SIG-M5 (cell line): ENCODE measurements around the gene ZNF267.
"Not testable (repeated sequence)": the region's sequence is repeated elsewhere in the genome, so short reads cannot be mapped to it uniquely, and the experiment has no call there.

ENCODE experiments used
- DNase-seq: peaks from one replicate; lab custom pipeline; 2025; lab: John Stamatoyannopoulos, UW

The ZNF267 gene

DNA sequence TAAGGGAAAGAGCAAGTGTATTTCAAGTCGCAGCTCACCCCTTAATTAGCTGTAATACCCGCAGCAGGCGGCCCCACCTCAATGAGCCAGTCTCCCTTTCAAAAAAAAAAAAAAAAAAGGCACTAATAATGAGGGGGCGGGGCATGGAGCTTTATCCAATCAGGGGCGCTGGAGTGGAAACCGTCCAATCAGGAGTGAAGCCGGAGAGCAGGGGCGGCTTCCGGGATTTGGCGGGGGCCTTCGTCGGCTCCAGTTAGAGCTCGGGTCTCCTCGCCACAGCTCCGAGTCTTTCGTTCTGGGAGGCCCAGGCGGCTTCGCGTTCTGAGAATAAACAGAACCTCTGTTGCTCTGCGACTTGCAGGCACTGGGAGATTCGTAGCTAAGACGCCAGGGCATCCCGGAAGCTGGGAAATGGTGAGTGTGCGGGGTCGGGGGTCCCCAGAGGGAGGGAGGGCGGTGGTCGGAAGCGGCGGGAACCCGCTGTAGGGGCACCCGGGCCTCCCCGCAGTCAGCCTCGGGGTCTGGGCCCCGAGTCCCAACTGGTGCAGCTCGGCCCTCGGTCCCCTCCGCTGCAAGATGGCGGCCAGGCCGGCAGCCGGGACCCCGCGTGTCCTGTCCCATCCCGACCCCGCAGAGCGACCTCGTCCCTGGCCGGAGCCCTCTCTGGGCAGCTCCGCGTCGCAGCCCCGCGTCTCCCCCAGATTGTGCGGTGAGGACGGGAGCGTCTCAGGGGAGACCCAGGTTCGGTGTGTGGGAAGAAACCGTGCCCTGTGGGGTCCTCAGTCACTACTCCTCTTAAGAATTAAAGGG lies at the start of gene ZNF267:
ZNF267 (plus strand) TSS at position 252 of the 810 bp plus-strand sequence; CDS start at position 412, 160 bp downstream.
- DNase-seq: no peak

DNA sequence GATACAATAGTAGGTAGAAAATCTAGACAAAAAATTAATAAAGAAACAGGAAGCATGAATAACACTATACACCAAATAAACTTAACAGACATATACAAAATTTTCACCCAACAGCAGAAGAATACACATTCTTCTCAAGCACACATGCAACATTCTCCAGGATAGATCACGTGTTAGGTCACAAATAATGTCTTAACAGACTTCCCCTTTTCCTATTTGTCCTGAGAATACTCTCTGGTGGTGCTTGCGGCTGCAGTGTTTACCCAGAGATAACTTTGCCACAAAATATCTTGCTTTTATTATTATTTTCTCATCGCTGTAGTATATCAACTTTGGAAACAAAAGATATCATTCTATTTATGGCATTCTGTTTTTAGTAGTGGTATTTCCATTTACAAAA lies 40.6 kb upstream of the ZNF267 start:
- no peak for DNase-seq

DNA sequence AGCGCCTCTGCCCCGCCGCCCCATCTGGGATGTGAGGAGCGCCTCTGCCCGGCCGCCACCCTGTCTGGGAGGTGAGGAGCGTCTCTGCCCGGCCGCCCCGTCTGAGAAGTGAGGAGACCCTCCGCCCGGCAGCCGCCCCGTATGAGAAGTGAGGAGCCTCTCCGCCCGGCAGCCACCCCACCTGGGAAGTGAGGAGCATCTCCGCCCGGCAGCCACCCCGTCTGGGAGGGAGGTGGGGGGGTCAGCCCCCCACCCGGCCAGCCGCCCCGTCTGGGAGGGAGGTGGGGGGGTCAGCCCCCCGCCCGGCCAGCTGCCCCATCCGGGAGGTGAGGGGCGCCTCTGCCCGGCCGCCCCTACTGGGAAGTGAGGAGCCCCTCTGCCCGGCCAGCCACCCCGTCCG lies 37.2 kb upstream of the ZNF267 start:
- not testable (repeated sequence) for DNase-seq

DNA sequence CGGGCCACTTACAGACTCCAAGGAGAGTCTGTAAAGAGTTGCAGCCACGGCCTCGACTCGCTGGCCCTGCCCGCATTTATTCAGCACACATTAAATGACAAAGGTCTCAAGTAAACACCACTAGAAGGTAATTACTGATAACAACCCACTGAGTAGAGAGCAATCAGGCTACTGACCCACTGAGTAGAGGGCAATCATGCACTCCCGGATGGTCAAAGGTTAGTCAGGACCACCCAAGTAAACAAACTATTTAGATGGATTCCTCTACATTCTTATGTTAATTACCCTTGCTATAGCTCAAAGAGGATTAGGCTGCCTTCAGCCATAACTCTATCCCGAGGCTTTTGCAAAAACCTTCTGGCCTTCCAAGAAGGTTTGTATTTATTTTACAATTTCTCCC lies 30.7 kb upstream of the ZNF267 start:
- DNase-seq: no peak

DNA sequence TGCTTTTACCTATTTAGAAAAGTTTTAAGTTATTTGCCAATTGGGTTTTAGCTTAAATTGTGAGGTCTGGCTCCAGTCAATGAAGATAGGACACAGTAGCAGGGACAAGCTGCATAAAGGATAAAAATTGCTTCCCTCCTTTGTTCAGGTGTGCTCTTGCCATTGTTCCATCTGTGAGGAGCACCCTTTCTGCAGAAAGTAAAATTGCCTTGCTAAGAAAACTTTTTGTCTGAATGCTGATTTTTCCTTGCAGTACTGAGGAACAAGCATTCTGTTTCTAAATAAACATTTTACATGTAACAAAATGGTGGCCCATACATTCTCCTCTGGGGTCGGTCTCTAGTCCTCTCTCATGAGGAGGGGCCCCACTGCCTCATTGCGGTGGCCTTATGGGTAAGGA lies 25.0 kb upstream of the ZNF267 start:
- DNase-seq: not testable (repeated sequence)

DNA sequence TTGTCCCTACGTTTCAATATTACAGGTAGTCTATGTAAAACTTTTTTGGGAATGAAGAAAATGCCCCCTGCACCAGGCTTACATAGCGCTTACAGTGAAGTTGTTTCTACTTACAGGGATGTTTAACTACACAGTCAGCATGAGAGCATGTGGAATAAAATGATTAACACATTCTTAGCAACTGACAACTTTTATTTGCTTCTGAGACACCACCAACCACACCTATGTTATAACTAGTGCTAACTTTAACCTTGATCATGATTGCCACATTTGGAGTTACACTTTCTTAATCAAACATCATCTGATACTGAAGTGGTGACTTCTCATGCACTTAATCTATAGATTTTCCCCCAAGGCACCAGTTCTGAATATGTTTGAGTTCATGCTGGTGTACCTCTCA lies 20.3 kb upstream of the ZNF267 start:
- DNase-seq: no peak

DNA sequence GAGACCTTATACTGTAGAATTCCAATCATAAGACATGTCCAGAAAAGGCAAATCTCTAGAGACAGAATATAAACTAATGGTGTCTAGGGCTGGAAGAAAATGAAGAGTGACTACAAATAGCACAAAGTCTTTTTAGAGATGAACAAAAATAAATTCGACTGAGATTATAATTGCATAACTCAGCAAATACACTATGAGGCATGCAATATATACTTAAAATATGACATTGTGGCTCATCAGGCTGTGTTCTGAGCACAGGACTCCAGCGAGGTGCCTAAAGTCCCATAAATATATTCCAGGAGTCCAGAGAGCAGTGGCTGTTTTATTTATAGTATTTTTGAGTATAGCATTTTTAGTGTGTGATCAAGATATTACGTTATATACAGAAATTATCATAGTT lies 13.1 kb upstream of the ZNF267 start:
- DNase-seq: no peak

DNA sequence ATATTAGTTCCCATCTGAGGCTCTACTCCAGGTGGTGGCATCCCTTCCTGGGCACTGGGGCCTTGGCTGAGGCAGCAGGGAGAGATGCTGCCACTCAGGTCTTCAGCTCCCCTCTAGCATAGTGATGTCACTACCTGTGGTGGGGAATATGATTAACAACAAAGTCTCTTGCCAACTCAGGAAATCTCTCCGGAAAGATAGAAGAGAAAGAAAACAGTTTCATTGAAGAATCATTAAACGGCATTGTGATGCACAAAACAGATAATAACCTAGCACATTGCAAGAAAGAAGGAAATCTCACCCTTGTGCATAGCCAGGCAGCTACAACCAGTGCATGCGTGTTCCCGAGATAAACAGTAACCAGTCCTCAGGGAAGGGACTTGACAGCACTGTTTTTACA lies 12.2 kb upstream of the ZNF267 start:
- DNase-seq: no peak

DNA sequence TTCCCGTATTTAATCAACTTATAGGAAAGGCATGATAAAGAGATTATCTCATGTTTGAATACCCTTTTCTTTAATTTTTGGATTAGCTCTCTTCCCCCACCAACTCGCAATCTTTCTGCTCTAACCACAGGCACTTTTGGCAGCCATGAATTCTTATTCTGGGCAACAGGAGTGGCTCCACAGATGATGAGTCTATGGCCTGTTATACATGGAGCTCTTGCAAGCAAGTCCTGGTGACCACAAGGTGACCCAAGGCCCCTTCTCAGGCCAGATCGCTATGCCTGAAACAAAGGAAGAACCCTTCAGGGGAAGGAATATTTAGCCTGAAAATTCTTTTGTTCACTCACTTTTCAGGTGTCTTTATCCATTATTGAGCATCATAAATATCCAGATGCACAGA lies 10.8 kb upstream of the ZNF267 start:
- no peak for DNase-seq

DNA sequence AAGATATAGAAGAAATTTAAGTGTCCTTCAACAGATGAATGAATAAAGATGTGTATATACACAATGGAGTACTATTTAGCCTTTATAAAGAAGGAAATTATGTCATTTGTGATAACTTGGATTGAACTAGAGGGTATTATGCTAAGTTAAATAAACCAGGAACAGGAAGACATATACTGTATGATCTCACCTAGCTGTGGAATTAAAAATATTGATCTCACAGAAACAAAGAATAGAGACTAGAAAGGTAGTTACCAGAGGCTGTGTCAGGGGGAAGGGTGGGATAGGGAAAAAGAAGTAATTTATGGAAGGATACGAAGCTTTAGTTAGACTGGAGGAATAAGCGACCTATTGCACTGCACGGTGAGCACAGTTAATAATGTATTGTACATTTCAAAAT lies 5.4 kb upstream of the ZNF267 start:
- no peak for DNase-seq

DNA sequence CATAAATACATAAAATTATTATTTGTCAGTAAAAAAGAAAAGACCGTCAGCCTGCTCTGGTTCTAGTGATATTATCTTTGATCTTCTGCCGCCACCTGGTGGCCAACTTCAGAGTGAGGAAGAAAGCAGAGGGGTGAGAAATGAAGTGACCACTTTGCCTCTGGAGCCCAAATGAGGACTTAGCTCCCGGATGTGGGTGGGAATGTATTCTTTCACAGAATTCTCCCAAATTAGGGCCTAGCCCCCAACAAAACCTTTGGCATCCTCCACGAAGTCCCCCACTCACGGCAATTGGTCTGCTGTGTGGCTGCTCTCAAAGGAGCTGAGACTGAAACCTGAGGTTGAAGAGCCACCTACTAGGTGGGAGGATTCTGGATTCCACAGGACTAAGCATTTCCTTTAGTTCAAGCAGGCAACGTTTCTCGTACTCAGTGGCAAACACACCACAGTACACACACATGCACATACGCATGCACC lies 4.9 kb upstream of the ZNF267 start:
- no peak for DNase-seq

DNA sequence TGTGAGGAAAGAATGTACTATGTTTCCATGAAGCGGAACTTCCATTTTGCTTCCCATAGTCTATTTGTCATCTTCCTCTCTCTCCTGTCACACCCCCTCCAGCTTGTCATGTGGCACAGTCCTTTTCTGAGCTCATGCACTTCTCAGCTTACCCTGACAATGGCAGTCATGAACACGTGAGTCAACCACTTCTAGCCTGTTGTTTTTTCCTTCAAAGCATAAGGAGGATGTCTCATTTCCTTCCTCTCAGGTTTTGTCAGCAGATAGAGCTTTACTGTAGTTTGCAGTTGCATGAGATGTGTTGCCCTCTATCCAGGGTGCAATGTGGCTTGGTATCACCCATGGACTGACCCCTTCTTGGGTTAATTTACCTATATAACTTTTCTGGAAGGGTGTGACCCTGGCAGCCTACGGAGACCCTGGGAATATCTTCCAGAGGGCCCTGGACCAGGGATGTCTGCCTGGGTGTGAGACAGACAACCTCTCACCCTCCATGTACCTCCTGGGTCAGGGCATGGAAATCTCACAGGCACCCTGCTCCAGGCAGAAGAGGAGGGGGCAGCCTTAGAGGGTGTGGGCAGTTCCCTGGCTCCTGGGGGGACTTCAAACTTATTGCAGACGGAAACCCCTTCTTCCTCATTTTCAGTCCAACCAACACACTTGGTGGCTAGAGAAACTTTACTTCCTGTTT lies 4.0 kb upstream of the ZNF267 start:
- DNase-seq: peak; percentile 85

DNA sequence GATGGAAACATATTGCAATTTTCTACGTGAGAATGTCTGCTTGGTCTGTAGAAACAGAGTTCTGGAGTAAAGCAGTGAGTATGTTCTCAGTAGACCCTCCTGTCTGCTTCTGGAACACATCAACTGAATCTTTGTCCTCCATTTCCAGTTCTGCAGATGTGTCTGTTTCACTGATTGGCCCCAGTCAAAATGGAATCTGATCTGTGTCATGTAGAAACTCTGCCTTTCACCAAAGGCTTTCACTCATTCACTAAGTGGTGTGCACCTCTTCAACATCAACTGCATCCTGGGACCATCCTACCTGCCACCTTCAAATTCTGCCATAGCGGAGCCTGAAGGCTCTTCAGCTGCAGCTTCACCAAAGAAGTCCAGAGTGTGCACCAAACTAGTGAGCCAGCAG lies 2.8 kb upstream of the ZNF267 start:
- no peak for DNase-seq

DNA sequence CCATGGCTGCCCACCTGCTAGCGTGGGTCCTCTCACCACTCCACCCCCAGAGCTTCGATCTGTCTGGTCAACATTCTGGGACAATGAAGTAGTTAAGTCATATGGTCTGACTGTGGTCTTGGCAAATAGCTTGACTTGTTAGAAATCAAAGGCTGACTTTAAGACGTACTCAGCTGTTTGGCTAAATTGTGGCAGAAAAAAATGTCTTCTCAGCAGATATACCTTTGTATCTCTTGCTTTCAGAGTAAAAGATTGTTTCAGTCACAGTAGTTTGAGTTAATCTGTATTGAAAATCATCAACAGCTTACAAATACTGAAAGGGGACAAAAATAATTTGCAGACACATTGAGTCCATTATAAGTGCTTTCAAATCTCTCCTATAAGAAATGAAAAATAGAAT lies 2.1 kb upstream of the ZNF267 start:
- no peak for DNase-seq

DNA sequence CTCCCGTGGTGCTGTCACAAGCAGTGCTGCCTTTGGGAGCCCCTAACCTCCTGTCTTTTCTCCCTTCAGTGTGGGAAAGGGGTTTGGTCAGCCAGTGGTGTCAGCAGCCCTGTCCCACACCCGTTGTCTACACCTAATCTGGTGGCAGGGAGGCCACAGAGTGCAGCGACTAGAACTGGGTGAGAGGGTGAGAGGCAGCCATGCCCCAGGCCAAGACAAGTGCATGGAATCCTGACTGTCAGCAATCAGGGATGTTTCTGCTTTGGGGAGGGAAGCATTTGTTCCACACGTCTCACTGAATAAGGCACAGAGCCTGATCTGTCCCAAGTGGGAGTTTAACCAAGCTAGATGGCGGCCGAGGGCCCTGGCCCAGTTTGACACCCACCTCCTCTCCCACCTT lies 1.4 kb upstream of the ZNF267 start:
- no peak for DNase-seq

DNA sequence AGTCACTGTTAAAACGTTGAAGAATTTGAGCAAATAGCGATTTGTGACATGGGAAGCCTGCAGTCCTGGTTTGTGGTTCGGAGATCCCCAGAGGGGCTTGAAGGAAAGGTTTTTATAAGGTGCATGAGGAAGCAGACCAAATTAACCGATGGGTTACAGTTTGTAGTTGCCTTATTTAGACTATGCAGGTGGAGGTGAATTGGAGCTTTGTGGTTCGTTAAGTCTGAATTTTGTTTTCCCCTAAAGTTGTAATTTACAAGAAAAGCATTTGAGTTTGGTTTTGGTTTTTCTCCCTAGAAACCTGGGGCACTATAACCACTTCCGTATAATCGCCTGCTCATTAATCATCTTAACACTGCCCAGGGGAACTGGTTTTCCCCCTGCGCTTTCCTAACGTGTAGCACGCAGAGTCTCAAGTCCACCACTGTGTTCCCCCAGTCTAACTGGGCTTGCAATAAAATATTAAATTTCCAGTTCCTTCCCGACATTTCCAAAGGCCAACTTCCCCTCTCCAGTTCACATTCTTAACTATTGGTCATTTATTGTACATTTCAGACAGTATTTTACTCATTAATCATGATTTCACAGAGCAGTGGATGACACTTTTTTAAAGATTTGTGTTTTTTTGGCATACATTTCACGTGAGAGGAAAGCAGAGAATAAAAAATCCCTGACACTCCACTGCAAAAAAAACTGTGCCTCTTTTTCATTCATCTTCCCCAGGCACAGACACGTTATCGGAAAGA lies 932 bp downstream of the ZNF267 start:
- no peak for DNase-seq

DNA sequence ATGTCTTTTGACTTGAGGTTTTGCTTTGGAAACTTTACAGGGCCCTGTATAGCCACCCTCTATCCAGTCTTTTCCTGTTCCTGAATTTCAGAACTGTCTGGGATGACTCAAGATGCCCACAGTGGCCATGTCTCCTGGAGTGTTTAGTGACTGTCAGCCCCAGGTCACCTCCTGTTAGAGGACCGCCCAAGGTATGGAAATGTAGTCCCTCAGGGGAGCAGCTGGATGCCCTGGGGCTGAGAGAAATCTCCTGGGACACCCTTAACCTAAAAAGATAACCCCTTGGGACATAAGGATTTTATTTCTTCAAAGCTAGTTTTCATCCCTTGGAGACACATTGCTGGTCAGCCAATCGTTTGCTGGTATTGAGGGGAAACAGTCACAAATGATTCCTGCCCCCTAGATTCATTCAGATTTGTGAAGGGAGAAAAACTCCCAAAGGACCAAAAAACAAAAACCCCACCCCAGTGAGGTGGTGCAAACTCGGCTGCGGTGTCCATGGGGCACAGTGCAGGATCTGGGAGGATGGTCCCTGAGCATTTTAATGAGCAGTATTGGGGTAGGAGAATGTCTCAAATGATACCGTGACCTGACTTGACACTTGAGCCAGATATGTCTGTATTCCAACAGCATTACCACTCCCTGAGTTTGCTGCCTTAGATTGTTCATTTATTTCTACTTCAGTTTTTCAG lies 1.7 kb downstream of the ZNF267 start:
- DNase-seq: no peak

DNA sequence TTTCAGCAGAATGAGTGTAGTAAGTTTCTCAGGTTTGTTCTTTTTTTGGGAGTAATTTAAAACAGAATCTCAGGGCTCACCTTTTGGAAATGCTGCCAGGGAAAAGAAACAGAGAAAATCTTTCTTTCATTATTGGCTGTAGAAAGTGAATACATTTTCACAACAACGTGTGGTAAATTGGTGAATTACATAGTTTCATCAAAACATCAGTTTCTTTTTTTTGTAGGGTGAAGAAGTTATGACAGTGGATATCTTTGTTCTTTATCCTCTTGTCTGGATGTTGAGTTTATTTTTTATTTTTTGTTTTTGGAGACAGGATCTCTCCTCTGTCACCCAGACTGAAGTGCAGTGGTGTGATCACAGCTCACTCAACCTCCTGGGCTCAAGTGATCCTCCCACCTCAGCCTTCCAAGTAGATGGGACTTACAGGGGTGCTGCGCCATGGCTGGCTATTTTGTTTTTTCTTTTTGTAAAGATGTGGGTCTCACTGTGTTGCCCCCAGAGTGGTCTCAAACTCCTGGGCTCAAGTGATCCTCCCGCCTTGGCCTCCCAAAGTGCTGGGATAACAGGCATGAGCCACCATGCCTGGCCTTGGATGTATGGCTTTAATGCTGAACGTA lies 2.4 kb downstream of the ZNF267 start:
- no peak for DNase-seq

DNA sequence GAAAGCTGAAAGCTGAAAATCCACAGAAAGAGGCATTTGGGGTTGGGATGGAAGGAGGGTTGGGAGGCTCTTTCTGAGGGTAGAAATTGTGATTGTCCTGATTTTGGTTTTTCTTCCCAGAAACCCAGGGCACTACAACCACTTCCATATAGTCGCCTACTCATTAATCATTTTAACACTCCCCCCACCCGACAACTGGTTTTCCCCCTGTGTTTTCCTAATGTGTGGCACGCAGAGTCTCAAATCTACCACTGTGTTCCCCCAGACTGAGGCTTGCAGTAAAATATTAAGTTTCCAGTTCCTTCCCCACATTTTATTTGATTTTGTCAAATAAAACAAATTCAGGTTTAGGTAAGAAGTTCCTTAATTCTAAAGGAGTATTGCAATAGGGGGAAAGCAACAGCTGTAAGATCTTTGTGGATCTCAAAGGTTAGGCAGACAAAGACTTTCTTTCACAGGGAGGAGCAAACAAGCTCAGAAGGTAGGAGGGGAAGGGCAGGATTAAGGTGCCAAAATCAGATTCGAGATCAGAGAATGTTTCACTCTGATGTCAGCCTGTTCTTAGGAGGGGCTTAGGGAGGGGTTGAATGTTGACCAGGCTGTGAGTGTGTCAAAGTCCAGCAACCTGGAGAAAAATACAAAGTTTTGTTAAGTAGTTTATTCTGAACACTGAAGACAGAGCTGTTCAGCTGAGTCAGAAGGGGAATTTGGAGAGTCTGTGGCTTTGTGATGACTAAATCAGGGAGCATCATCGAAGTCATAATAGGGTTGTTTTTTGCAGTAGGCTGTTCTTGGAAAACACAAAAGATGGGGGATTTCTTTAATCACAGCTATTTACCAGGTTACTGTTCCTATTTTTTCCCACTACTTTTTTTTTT lies 3.6 kb downstream of the ZNF267 start:
- DNase-seq: no peak

DNA sequence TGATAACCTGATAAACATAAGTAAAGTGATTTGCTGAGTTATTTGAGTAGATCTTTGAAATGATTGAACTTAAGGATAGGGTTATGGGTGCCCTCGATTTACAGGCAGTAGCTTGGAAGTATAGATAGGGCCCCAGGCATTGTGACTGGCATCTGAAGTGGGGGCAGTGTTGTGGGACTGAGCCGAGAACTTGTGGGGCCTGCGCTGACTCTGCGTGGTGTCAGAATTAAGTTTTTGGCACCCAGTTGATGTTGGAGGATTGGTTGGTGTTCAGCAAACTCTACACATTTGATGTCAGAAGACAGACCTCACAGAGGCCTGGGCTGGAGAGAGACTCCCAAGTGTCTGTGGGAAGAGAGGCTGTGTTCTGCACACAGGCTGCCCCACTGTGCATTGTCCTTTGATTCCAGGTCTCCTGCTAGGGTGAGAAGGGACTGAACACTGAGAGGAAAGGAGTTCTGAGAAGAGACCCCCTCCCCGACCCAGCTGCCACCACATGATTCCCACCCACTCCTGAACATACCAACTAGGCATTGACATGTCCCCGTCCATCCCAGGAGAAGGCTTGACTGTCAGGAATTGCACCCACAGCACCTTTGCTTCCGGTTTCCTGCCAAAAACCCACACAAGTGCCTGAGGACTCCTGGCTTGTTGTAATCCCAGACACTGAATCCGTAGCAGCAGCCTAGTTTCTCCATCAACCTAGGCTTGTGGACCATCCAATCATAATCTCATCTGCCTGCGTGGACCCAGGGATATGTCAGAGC lies 4.5 kb downstream of the ZNF267 start:
- DNase-seq: no peak
